PC-9 (cell line): Measurements from ENCODE around the gene PAPSS1. TPM values are rescaled to one million over a fixed set of nuclear protein-coding genes. Genes with fewer than 3 reads are reported as not detected.
"Not testable (repeated sequence)": the region's sequence is repeated elsewhere in the genome, so short reads cannot be mapped to it uniquely, and the experiment has no call there.

Experiments used
- BruUV-seq: library from RNA; stranded (reverse); fragments of 400-500 nt; replicated peaks from 2 replicates; lab custom pipeline; 2021; lab: Mats Ljungman, UMichigan
- CTCF ChIA-PET: fragments of 300-600 bp; sonication (Branson Sonifier 250); formaldehyde crosslinking; loops from one replicate; lab custom pipeline; 2022; ENCODE audit warnings: antibody characterized with exemption; lab: Charles Lee
- POLR2A ChIA-PET: fragments of 300-600 bp; sonication (Branson Sonifier 250); formaldehyde crosslinking; loops from one replicate; lab custom pipeline; 2022; ENCODE audit warnings: antibody characterized with exemption; ENCODE audit not compliant: unreplicated experiment; lab: Charles Lee
- DNase-seq, 2 experiments: peaks; one replicate each; pipeline versions ENCODE4 v3.0.0 to v3.0.0-alpha.2; 2015 to 2022; ENCODE audit warnings: mixed read lengths in 1 of 2
- H2AFZ ChIP-seq: fragments of 200-600 bp; sonication (generic); 2 replicates; pipeline ENCODE4 v1.8.1; 2017; ENCODE audit warnings: antibody characterized with exemption
- H3F3A ChIP-seq: fragments of 200-600 bp; sonication (generic); 2 replicates; pipeline ENCODE4 v1.8.1; 2017; ENCODE audit warnings: antibody characterized with exemption, mild to moderate bottlenecking, low read depth; ENCODE audit not compliant: insufficient read depth
- H3K27ac ChIP-seq: fragments of 200-600 bp; sonication (generic); 2 replicates; pipeline ENCODE4 v1.6.1; 2016; ENCODE audit warnings: mixed run types
- H3K27me3 ChIP-seq: fragments of 200-600 bp; sonication (generic); 2 replicates; pipeline ENCODE4 v1.6.1; 2016; ENCODE audit warnings: low read depth, mixed run types; ENCODE audit not compliant: insufficient read depth
- H3K36me3 ChIP-seq: fragments of 200-600 bp; sonication (generic); 2 replicates; pipeline ENCODE4 v1.6.1; 2016; ENCODE audit warnings: low read depth, mixed run types
- H3K4me1 ChIP-seq: fragments of 200-600 bp; sonication (generic); replicated peaks from 2 replicates; pipeline ENCODE4 v1.6.1; 2016; ENCODE audit warnings: mixed run types; ENCODE audit not compliant: insufficient read depth
- H3K4me2 ChIP-seq: fragments of 200-600 bp; sonication (generic); 2 replicates; pipeline ENCODE4 v1.6.1; 2017; ENCODE audit warnings: mixed run types
- H3K4me3 ChIP-seq: fragments of 200-600 bp; sonication (generic); 2 replicates; pipeline ENCODE4 v1.6.1; 2016; ENCODE audit warnings: mixed run types
- H3K79me2 ChIP-seq: fragments of 200-600 bp; sonication (generic); 2 replicates; pipeline ENCODE4 v1.6.1; 2017; ENCODE audit warnings: low read depth, mixed run types
- H3K9me2 ChIP-seq: fragments of 200-600 bp; sonication (generic); 2 replicates; pipeline ENCODE4 v1.8.1; 2017; ENCODE audit warnings: mild to moderate bottlenecking; ENCODE audit not compliant: insufficient read depth
- H3K9me3 ChIP-seq: fragments of 200-600 bp; sonication (generic); 2 replicates; pipeline ENCODE4 v1.8.1; 2016; ENCODE audit warnings: low read depth; ENCODE audit not compliant: insufficient read depth
- H4K20me1 ChIP-seq: fragments of 200-600 bp; sonication (generic); 2 replicates; pipeline ENCODE4 v1.8.1; 2017; ENCODE audit not compliant: insufficient read depth
- EZH2 ChIP-seq: fragments of 200-600 bp; sonication (generic); IDR thresholded peaks from 2 replicates; pipeline ENCODE4 v1.8.0; 2017; ENCODE audit warnings: antibody characterized with exemption, low read depth
- intact Hi-C: fragments of 100-400 bp; cut with micrococcal nuclease; formaldehyde crosslinking; loops from one replicate; pipeline ENCODE4 v1.10.0; 2022; ENCODE audit not compliant: unreplicated experiment
- total RNA-seq: library from RNA; stranded (reverse); gene quantifications from 2 replicates; pipeline ENCODE4 v1.2.3, GENCODE V29; 2021
- TF ChIP-seq, protein P1 (sequence below): fragments of 200-600 bp; sonication (generic); conservative IDR thresholded peaks from 2 replicates; pipeline ENCODE4 v1.6.1; 2017; ENCODE audit warnings: mixed run types, antibody characterized with exemption, mild to moderate bottlenecking, moderate library complexity

Gene PAPSS1
- total RNA-seq, 1 experiment from 2014 or later, result 18.8 TPM

DNA sequence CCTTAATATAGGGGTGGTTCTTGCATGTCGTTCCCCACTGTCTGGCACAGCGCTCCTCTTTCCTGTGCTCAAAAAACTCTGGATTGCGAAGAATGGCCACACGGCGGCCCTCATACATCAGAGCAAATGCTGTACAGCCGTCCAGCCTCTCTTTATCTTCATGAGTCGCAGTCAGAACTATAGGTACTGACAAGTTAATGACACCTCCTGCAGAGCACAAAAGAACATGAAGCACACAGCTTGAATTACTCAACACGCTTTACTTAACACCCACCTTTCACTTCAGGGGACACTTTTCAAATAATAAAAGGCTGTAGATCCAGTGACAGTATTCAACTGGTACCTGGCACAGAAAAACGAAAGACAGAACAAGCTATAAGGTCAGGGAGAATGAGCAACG lies 65.3 kb downstream of the PAPSS1 start:
- POLR2A ChIA-PET, result no interaction called here
- CTCF ChIA-PET, result no interaction called here
- TF ChIP-seq, protein P1, sequence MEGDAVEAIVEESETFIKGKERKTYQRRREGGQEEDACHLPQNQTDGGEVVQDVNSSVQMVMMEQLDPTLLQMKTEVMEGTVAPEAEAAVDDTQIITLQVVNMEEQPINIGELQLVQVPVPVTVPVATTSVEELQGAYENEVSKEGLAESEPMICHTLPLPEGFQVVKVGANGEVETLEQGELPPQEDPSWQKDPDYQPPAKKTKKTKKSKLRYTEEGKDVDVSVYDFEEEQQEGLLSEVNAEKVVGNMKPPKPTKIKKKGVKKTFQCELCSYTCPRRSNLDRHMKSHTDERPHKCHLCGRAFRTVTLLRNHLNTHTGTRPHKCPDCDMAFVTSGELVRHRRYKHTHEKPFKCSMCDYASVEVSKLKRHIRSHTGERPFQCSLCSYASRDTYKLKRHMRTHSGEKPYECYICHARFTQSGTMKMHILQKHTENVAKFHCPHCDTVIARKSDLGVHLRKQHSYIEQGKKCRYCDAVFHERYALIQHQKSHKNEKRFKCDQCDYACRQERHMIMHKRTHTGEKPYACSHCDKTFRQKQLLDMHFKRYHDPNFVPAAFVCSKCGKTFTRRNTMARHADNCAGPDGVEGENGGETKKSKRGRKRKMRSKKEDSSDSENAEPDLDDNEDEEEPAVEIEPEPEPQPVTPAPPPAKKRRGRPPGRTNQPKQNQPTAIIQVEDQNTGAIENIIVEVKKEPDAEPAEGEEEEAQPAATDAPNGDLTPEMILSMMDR, result no peak
- TF ChIP-seq EZH2, result no peak
- Histone ChIP-seq H3K4me1 (no peaks in the 10 kb centered on the region), H3K9me3 (no peaks in the 10 kb centered on the region), H2AFZ (no peak overlapping the region), H3K4me2 (no peak overlapping the region), H3K36me3 (no peaks in the 10 kb centered on the region), H4K20me1 (no peaks in the 10 kb centered on the region), H3K9me2 (no peaks in the 10 kb centered on the region), H3K4me3 (no peak overlapping the region), H3K27me3 (no peaks in the 10 kb centered on the region), H3K27ac (no peak overlapping the region), H3F3A (no peaks in the 10 kb centered on the region), H3K79me2 (no peaks in the 10 kb centered on the region)
- BruUV-seq, result no TSS peak
- DNase-seq, result no peak
- intact Hi-C loops, result no loop called here

DNA sequence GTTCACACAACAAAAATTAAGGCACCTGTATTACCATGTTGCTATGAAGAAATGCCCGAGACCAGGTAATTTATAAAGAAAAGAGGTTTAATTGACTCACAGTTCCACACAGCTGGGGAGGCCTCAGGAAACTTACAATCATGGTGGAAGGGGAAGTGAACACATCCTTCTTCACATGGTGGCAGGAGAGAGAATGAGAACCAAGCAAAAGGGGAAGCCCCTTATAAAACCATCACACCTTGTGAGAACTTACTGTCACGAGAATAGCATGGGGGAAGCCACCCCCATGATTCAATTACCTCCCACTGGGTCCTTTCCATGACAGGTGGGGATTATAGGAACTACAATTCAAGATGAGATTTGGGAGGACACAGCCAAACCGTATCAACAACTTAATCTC lies 68.6 kb downstream of the PAPSS1 start:
- H3K9me2 ChIP-seq, H3K4me3 ChIP-seq, DNase-seq, BruUV-seq, H4K20me1 ChIP-seq, H3K9me3 ChIP-seq, H3K4me1 ChIP-seq, H3K79me2 ChIP-seq, H3K27ac ChIP-seq, POLR2A ChIA-PET, H3K4me2 ChIP-seq, H3F3A ChIP-seq, H2AFZ ChIP-seq, intact Hi-C loops, H3K27me3 ChIP-seq, CTCF ChIA-PET, H3K36me3 ChIP-seq: not testable (repeated sequence)

DNA sequence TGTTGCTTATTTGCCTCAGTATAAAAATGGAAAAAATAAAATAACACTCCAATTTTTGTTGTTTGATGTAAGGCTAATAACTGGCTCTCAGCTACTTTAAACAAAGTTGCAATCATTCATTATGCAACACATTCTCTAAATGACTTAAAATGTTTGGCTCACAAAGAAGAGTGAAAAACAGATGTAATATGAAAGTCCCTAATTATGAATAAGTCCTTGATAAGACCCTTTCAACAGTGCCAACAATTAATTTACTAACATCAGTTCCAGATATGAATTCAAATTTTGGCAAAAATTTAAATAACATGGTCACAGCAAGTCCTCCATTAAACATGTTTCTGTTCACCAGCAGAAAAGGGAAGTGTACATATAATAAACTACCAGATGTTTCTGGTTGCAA lies 69.8 kb downstream of the PAPSS1 start:
- no TSS peak for BruUV-seq
- POLR2A ChIA-PET, result no interaction called here

More for the DNA sequence above, 69.8 kb downstream of the PAPSS1 start:
- TF ChIP-seq, protein P1, result no peak
- no peak for TF ChIP-seq EZH2
- H3K9me2 ChIP-seq, result no peaks in the 10 kb centered on the region
- no peak for DNase-seq
- H3K27me3 ChIP-seq, result no peaks in the 10 kb centered on the region
- H3K4me1 ChIP-seq, result no peaks in the 10 kb centered on the region
- no peak overlapping the region for H3K4me2 ChIP-seq
- CTCF ChIA-PET, result no interaction called here
- no peak overlapping the region for H2AFZ ChIP-seq
- H3K9me3 ChIP-seq, result no peaks in the 10 kb centered on the region
- intact Hi-C loops, result no loop called here
- no peaks in the 10 kb centered on the region for H3K79me2 ChIP-seq
- H3K36me3 ChIP-seq, result no peaks in the 10 kb centered on the region
- H3K27ac ChIP-seq, result no peak overlapping the region
- no peaks in the 10 kb centered on the region for H4K20me1 ChIP-seq
- no peaks in the 10 kb centered on the region for H3F3A ChIP-seq
- H3K4me3 ChIP-seq, result no peak overlapping the region
